Inflammatory macrophage treated with lipopolysaccharide for 1 hour (primary cell): ENCODE measurements around the gene EEF1B2.
A peak's percentile ranks its signal among the peaks of the same experiment; 100 is the strongest.
"Not testable (repeated sequence)": the region's sequence is repeated elsewhere in the genome, so short reads cannot be mapped to it uniquely, and the experiment has no call there.

Source experiments
- DNase-seq, 2 donors: peaks; one replicate each; pipeline ENCODE4 v3.0.0-alpha.2; 2020 to 2022

The EEF1B2 gene

GRCh38 chr2:206159346-206160124 lies at the start of gene EEF1B2, which contains the start of gene NDUFS1:
Gene EEF1B2, plus strand, starts transcription at chr2:206159895. Its CDS starts 85 bp downstream, at chr2:206159980.
Gene NDUFS1, minus strand, starts transcription at chr2:206159444. Its CDS starts 5,766 bp downstream, at chr2:206153678.
- peak; percentile 97 to 99 for DNase-seq

GRCh38 chr2:206112108-206112507 lies 47.6 kb upstream of the EEF1B2 start:
- no peak for DNase-seq

GRCh38 chr2:206112846-206113547 lies 46.7 kb upstream of the EEF1B2 start:
- DNase-seq, result no peak

- DNase-seq, result no peak
These were observed 44.6 kb upstream of the EEF1B2 start for GRCh38 chr2:206115026-206115578.

GRCh38 chr2:206116278-206116677 lies 43.4 kb upstream of the EEF1B2 start:
- DNase-seq, result no peak

- not testable (repeated sequence) for DNase-seq
These were observed 37.1 kb upstream of the EEF1B2 start for GRCh38 chr2:206122569-206122968.

GRCh38 chr2:206125901-206126300 lies 33.8 kb upstream of the EEF1B2 start:
- no peak for DNase-seq

- DNase-seq, result no peak
These were observed 32.0 kb upstream of the EEF1B2 start for GRCh38 chr2:206127656-206128055.

- DNase-seq, result no peak
These were observed 16.2 kb upstream of the EEF1B2 start for GRCh38 chr2:206143451-206143850.

- no peak for DNase-seq
These were observed 15.3 kb upstream of the EEF1B2 start for GRCh38 chr2:206144383-206144782.

GRCh38 chr2:206145665-206146064 lies 14.0 kb upstream of the EEF1B2 start:
- no peak for DNase-seq

GRCh38 chr2:206149330-206149729 lies 10.4 kb upstream of the EEF1B2 start:
- no peak for DNase-seq

- DNase-seq, result no peak
These were observed 9.5 kb upstream of the EEF1B2 start for GRCh38 chr2:206150168-206150567.

- no peak for DNase-seq
These were observed 9.1 kb upstream of the EEF1B2 start for GRCh38 chr2:206150631-206151030.

- peak; percentile 20 to 28 for DNase-seq
These were observed 5.5 kb upstream of the EEF1B2 start for GRCh38 chr2:206154197-206154596.

- DNase-seq, result not testable (repeated sequence)
These were observed 2.7 kb upstream of the EEF1B2 start for GRCh38 chr2:206157014-206157413.

- DNase-seq, result peak; percentile 22 to 28
These were observed 941 bp upstream of the EEF1B2 start for GRCh38 chr2:206158563-206159345.

GRCh38 chr2:206160125-206160806 lies 571 bp downstream of the EEF1B2 start:
- peak in 1 of 2 donors; percentile 48 for DNase-seq

- no peak for DNase-seq
These were observed 1.1 kb downstream of the EEF1B2 start for GRCh38 chr2:206160807-206161179.

GRCh38 chr2:206162401-206162800 lies 2.7 kb downstream of the EEF1B2 start:
- DNase-seq, result not testable (repeated sequence)

- no peak for DNase-seq
These were observed 3.7 kb downstream of the EEF1B2 start for GRCh38 chr2:206163251-206163880.
